Activated B cell treated with CpG ODN at 0.5 μM for 24 hours (primary cell): Measurements from ENCODE around the gene PDGFRA. TPM values are rescaled to one million over a fixed set of nuclear protein-coding genes. Genes with fewer than 3 reads are reported as not detected.

Experiments used
- ATAC-seq: fragments of 200-7000 bp; cut with Tn5 transposase; one replicate; pipeline ENCODE4 v1.10.0; 2021; ENCODE audit warnings: low read depth, mild to moderate bottlenecking, moderate library complexity
- CTCF ChIA-PET: fragments of 350-600 bp; sonication (Branson Sonifier 250); formaldehyde crosslinking; loops from one replicate; lab custom pipeline; 2021; ENCODE audit warnings: antibody characterized with exemption; lab: Charles Lee
- POLR2A ChIA-PET: fragments of 350-600 bp; sonication (Branson Sonifier 250); formaldehyde crosslinking; loops from one replicate; lab custom pipeline; 2021; ENCODE audit warnings: antibody characterized with exemption; lab: Charles Lee
- DNase-seq: peaks from one replicate; pipeline ENCODE4 v3.0.0; 2022
- H3K27ac Mint-ChIP-seq: one replicate; pipeline ENCODE4 v1.8.0; 2020; ENCODE audit warnings: mixed read lengths
- H3K27me3 Mint-ChIP-seq: one replicate; pipeline ENCODE4 v1.8.0; 2021; ENCODE audit warnings: mixed read lengths
- H3K36me3 Mint-ChIP-seq: one replicate; pipeline ENCODE4 v1.8.0; 2021; ENCODE audit warnings: low read depth, mixed read lengths
- H3K4me1 Mint-ChIP-seq: one replicate; pipeline ENCODE4 v1.8.0; 2021; ENCODE audit warnings: mixed read lengths
- H3K4me3 Mint-ChIP-seq: one replicate; pipeline ENCODE4 v1.8.0; 2020; ENCODE audit warnings: mild to moderate bottlenecking, mixed read lengths
- H3K9me3 Mint-ChIP-seq: one replicate; pipeline ENCODE4 v1.8.0; 2020; ENCODE audit warnings: mixed read lengths
- intact Hi-C: fragments of 100-400 bp; cut with micrococcal nuclease; formaldehyde crosslinking; loops from one replicate; pipeline ENCODE4 v1.15.1; 2024
- total RNA-seq: library from RNA; stranded (reverse); gene quantifications from 2 replicates; pipeline ENCODE4 v1.2.3, GENCODE V29; 2022
- TF ChIP-seq, protein P1 (sequence below): fragments of 200-600 bp; IDR thresholded peaks from one replicate; pipeline ENCODE4 v1.8.0; 2022; ENCODE audit warnings: antibody characterized with exemption, mild to moderate bottlenecking

Gene PDGFRA
- total RNA-seq, 1 donor from 2014 or later: not detected

DNA sequence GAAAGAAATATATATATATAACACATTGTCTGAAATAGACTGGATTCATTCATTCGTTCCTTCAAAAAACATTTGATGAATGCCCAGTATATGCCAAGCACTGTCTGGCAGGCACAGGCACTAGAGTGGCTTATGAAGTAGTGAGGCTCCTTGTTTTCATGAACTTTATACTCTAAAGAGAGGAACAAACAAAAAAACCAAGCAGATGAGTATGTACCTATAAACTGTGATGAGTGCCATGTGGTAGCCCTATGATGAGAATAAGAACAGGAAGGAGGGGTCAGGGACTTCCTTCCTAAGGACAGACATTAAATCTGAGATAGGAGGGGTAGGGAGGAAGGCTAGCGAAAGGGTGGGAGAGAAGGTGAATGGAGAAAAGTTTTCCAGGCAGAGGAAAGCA lies 19.5 kb upstream of the PDGFRA start:
- peaks cover 5% of the 10 kb centered on the region for H3K27me3 Mint-ChIP-seq
- TF ChIP-seq, protein P1, sequence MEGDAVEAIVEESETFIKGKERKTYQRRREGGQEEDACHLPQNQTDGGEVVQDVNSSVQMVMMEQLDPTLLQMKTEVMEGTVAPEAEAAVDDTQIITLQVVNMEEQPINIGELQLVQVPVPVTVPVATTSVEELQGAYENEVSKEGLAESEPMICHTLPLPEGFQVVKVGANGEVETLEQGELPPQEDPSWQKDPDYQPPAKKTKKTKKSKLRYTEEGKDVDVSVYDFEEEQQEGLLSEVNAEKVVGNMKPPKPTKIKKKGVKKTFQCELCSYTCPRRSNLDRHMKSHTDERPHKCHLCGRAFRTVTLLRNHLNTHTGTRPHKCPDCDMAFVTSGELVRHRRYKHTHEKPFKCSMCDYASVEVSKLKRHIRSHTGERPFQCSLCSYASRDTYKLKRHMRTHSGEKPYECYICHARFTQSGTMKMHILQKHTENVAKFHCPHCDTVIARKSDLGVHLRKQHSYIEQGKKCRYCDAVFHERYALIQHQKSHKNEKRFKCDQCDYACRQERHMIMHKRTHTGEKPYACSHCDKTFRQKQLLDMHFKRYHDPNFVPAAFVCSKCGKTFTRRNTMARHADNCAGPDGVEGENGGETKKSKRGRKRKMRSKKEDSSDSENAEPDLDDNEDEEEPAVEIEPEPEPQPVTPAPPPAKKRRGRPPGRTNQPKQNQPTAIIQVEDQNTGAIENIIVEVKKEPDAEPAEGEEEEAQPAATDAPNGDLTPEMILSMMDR: no peak
- H3K4me1 Mint-ChIP-seq: no peaks in the 10 kb centered on the region
- no peak overlapping the region for H3K27ac Mint-ChIP-seq
- ATAC-seq: no peak
- no peaks in the 10 kb centered on the region for H3K36me3 Mint-ChIP-seq
- intact Hi-C loops: no loop called here
- H3K9me3 Mint-ChIP-seq: no peaks in the 10 kb centered on the region
- H3K4me3 Mint-ChIP-seq: no peak overlapping the region
- POLR2A ChIA-PET: interaction anchor here (0.6 kb wide), 1 partner anchor 1681 kb away, joined by 5 read pairs; no protein-coding TSS in a partner anchor
- CTCF ChIA-PET: no interaction called here
- DNase-seq: no peak

- CTCF ChIA-PET: interaction anchor here (0.9 to 1.6 kb wide), 2 partner anchors 16 to 20 kb away, joined by 3 to 9 read pairs; partner anchors contain the start of gene PDGFRA
- no peak overlapping the region for H3K27ac Mint-ChIP-seq
- H3K4me3 Mint-ChIP-seq: no peak overlapping the region
- peaks cover 4% of the 10 kb centered on the region for H3K4me1 Mint-ChIP-seq
- intact Hi-C loops: no loop called here
- no peaks in the 10 kb centered on the region for H3K9me3 Mint-ChIP-seq
- TF ChIP-seq, protein P1: no peak
- ATAC-seq: no peak
- no peak for DNase-seq
- no peaks in the 10 kb centered on the region for H3K36me3 Mint-ChIP-seq
- peaks cover 11% of the 10 kb centered on the region for H3K27me3 Mint-ChIP-seq
- POLR2A ChIA-PET: no interaction called here
Measured at GRCh38 chr4:54213001-54213400, 16.1 kb upstream of the PDGFRA start.

DNA sequence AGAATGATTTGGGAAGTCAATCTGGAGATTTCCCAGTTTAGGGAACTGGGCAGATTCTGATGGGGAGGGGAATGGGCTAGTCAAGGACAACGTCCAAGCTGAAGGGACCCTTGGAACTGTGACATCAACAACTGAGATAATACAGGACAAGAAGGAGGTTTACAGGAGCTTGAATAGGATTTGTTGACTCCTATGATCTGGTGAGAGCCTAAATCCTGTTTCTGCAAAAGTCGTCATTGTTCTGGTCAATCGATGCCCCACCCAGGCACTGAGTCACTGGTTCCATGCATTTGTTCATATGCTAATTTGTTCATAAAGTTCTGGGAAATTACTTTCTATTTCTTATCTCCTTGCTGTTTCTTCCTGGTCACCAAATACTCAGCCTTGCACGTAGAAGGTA lies 15.3 kb upstream of the PDGFRA start:
- peaks cover 4% of the 10 kb centered on the region for H3K4me1 Mint-ChIP-seq
- H3K36me3 Mint-ChIP-seq: no peaks in the 10 kb centered on the region
- ChIA-PET POLR2A (no interaction called here), CTCF (interaction anchor here (0.9 to 1.6 kb wide), 2 partner anchors 15 to 20 kb away, joined by 3 to 9 read pairs; partner anchors contain the start of gene PDGFRA)
- DNase-seq (no peak), ATAC-seq (no peak)
- no peak overlapping the region for H3K27ac Mint-ChIP-seq
- H3K4me3 Mint-ChIP-seq: no peak overlapping the region
- H3K9me3 Mint-ChIP-seq: no peaks in the 10 kb centered on the region
- TF ChIP-seq, protein P1: no peak
- H3K27me3 Mint-ChIP-seq: peaks cover 16% of the 10 kb centered on the region
- intact Hi-C loops: no loop called here

- intact Hi-C loops: loop anchor here (2.0 to 5.0 kb wide), 2 partner anchors 509 to 723 kb away; no protein-coding TSS in a partner anchor
Measured at GRCh38 chr4:54215379-54216077, 13.6 kb upstream of the PDGFRA start.

More at GRCh38 chr4:54215379-54216077, 13.6 kb upstream of the PDGFRA start:
- TF ChIP-seq, protein P1: no peak
- POLR2A ChIA-PET: no interaction called here
- Mint-ChIP-seq H3K9me3 (no peaks in the 10 kb centered on the region), H3K27me3 (peaks cover 16% of the 10 kb centered on the region), H3K27ac (no peak overlapping the region), H3K4me3 (no peak overlapping the region), H3K4me1 (peaks cover 4% of the 10 kb centered on the region), H3K36me3 (no peaks in the 10 kb centered on the region)
- CTCF ChIA-PET: interaction anchor here (0.9 to 7.1 kb wide), 5 partner anchors 18 to 307 kb away, joined by 3 to 64 read pairs (median 5); no protein-coding TSS in a partner anchor
- no peak for DNase-seq
- no peak for ATAC-seq
